Glomerular visceral epithelial cell (primary cell): Measurements from ENCODE around the gene SLC16A12.

Source experiments
- DNase-seq: peaks from one replicate; pipeline ENCODE4 v3.0.0-alpha.2; 2016; ENCODE audit errors: extremely low spot score

Gene SLC16A12, protein sequence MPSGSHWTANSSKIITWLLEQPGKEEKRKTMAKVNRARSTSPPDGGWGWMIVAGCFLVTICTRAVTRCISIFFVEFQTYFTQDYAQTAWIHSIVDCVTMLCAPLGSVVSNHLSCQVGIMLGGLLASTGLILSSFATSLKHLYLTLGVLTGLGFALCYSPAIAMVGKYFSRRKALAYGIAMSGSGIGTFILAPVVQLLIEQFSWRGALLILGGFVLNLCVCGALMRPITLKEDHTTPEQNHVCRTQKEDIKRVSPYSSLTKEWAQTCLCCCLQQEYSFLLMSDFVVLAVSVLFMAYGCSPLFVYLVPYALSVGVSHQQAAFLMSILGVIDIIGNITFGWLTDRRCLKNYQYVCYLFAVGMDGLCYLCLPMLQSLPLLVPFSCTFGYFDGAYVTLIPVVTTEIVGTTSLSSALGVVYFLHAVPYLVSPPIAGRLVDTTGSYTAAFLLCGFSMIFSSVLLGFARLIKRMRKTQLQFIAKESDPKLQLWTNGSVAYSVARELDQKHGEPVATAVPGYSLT

DNA sequence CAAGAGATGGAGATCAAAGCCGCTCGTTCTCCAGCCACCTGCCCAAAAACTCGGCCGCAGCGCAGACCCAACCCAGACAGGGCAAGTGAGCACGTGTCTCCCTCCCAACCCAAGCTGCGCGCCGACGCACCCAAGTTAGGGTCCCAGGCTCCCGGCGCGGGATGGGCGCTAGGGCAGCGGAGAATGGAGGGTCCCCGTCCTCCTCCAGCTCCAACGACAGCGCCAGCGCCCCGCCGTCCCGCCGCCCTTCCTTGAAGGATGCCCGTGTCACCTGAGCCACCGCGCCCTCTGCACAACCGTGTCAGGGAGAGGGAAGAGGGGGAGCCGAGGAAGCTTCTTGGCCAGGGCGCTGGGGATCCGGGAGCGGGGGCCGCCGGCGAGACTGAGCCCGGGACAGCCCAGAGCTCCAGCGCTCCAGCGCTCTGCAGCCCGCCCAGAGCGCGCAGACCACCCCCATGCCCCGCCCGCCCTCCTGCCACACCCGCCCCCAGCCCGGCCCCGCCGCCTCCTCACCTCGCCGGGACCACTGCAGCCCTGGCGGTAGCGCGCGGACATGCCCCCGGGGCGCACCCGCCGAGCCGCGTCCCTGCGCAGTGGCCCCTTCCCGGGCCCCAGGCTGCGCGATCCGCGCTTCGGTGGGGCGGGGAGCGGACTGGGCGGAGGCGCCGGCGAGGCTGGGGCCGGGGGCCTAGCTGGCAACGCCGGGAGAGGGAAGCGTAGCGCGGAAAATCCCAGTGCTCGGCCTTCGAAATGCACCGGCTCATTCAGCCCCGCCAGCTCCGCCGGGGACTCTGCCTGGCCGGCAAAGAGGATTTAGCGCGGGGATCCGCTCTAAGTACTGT is at the start of gene SLC16A12:
Gene SLC16A12, minus strand, starts transcription at position 424 of the 842 bp plus-strand sequence. CDS start 73,016 bp downstream, outside the sequence.
- DNase-seq = peak; percentile 25

DNA sequence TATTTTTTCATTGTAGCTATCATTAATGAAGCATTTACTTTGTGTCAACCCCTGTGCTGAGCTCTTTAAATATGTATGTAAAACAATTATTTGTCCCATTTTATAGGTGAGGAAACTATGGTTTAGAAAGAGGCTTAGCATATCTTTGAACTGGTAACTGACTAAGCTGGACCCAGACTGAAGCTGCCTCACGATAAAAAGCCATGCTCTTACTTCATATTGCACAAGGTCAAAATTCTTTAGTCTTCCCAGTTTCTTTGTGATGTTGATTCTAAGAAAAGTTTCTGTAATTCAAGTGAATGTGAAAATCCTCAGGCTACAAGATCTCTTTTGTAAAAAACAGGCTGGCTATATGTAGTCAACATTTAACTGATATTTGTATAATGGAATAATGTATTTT is 46.6 kb upstream of the SLC16A12 start:
- DNase-seq = no peak

DNA sequence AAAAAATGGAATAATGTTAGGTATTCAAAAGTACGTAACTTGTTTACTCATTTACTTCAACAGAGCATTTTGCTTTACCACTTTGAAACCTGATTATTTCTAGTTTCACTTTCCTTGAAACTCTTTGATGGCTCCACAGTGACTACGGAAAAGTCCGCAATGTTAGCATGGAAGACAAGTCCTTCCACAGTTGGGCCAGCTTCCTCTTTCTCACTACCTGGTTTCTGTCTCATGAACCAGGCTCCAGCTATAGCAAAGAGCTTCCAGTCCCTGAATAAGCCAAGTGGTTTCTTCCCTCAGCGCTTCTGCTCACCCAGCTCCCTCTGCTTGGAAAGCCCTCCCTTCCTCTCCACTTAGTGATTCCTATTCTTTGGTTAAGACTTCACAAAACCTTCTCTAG is 44.8 kb upstream of the SLC16A12 start:
- no peak for DNase-seq

DNA sequence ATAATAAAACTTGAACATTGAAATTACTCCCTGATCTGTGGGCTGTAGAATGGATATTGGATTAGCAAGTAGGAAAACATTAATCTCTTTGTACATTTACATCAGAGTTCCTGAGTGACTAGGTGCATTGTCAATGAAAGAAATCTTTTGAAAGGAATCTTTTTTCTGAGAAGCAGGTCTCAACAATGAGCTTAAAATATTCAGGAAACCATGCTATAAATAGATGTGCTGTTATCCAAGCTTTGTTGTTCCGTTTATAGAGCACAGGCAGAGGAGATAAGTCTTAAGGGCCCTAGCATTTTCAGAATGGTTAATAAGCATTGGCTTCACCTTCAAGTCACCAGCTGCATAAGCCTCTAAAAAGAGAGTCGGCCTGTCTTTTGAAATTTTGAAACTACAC is 41.3 kb upstream of the SLC16A12 start:
- DNase-seq = no peak

DNA sequence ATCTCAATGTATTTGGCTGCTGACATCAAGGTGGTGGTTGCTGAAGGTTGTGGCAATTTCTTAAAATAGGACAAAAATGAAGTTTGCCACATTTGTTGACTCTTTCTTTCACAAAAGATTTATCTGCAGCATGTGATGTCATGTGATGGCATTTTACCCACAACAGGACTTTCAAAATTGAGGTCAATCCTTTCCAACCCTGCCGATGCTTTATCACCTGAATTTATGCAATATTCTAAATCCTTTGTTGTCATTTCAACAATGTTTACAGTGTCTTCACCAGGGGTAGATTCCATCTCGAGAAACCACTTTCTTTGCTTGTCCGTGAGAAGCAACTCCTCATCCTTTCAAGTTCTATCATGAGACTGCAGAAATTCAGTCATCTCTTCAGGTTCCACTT is 40.6 kb upstream of the SLC16A12 start:
- DNase-seq = no peak

DNA sequence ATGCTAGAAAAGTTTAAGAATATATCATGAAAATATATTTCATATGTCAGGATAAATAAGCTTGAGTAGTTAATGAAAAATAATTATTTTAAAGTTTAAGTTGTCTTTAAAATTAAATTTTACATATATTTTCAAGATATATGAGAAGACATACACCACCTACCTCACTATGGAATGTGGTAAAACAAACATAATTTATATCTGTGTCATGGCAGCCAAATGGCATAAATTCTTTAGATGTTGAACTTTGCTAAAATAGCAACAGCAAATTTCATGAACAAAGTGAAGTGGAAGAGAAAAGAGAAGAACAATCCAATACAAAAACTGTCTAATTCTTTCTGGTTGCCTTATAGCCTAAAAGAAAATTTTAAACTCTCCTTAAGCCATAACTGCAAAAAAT is 39.6 kb upstream of the SLC16A12 start:
- DNase-seq = no peak

DNA sequence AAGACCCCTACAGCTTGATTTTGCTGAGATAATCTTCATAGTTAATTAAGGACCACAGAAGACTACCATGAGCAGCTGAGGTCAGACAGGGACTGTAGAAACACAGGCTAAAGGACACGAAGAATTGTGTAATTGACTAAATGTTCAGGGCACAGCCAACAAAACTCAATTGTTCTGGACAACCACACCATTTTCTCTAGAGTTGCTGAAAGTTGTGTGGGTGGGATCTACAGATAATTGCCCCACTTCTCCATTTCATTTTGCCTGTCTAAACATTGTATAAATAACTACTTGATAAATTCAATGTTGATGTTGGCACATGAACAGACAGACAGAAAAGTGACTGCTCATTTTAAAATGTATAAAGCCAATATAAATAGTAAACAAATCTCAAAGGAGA is 39.0 kb upstream of the SLC16A12 start:
- DNase-seq = no peak

DNA sequence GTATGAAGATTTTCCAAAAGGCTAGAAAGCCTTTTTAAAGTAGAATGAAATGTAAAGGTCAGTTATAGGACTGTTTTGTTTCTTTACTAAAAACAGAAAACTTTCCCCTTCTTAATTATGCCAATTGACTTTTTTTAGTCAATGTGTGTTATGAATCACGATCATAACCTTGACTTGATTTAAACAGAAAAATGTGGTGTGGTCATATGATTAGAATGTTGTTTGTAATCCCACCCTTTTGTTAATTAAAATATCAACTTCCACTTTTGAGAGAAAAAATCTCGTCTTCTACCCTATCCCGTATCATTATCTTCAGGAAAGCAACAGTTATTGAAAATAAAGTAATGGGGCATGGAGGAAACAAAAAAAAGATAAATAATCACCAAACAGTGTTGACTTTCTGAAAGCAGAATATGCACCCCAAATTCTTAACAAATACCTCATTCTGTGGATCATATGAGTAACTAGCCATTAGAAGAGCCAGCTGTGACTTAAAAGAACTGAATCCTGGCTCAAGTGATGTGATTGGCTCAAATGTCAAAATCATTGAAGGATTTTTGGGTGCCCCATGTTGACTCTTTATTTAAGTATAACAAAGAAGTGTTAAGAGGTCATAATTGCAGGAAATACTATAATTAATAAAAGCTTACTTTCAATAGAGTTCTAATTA is 32.3 kb upstream of the SLC16A12 start:
- DNase-seq = no peak

DNA sequence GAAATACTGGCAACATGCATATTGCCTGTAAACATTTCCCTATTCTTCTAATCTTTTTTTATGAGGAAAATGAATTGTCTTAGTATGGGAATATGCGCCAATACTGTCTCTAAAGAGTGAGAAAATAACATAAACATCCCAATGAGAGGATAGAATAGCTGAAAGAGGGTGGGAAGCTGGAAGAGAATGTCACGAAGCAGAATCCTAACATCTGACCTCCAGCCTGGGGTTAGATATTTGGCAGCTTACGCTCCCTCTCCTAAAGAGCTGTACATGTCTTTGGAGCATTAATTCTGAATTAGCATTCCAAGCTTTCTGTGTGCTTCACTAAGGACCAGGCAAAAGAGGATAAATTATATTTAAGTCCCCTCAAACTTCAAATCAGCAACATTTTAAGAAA is 31.6 kb upstream of the SLC16A12 start:
- no peak for DNase-seq

DNA sequence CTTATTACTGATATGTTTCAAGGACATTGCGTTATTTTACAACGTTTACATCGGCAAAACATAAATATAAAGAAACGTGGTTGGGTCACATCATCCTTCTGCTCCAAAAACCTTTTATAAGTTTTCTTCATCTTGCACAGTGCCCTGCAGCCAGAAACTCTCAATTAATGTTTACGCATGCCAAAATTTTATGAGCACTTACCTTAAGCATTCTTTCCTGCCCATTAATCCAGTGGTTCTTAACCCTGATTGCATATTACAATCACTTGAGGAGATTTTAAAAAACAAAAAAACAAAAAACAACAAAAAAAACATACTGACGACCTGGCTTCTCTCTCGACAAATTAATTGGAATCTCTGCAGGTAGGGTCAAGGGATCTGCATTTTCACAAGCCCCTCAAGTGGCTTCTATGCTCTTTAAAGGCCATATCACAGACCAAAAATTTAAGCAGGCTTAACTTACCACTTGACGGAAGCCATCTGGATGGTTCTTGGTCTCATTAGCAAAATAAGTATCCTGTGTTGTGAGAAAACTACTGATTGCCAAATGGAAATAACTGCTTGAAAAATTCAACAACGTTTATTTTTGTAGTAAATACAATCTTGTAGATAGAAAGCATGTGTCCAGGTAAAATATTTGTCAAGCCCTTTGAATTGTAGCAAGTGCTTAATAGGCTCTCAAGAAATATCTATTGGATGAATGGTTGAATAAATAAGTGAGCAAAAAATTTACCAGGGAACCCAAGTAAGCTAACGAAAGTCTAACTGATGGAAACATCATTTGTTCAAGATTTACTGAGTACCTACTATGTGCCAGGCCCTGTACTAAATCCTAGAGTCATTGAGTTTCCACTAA is 30.9 kb upstream of the SLC16A12 start:
- no peak for DNase-seq

DNA sequence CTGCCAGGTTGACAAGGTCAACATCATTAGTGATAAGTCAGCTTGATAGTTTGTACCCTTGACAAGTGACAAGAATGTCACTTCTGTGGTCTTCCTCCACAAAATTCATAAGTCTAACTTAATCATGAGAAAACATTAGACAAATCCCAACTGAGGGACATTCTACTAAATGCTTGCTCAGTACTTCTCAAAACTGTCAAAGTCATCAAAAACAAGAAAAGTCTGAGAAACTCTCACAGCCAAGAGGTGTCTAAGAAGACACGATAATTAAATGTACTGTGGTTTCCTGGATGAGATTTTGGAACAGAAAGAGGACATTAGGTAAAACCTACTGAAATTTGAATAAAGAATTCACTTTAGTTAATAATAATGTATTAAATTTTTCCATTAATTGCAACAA is 29.8 kb upstream of the SLC16A12 start:
- DNase-seq = no peak

DNA sequence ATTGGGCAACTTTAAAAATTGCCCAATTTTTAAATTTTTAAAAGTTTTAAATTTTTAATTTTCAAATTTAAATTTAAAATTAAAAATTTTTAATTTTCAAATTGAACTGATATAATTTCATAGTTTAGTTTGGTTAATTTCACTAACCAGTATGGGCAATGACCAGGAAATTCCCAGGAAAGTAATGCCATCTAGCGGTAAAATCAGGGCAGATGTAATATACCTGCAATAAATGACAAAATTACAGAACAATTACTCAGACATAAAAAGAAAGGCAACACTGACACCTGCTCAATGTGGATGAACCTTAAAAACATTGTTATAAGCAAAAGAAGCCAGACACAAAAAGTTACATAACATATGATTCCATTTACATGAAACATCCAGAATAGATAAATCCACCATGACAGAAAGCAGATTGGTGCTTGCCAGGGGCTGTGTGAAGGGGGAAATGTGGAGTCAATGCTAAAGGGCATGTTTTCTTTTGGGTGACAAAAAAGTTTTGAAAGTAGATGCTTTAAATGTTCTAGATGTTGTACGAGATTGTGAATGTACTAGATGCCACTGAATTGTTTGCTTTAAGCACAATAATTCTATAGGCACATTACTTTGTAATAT is 28.6 kb upstream of the SLC16A12 start:
- peak; percentile 62 for DNase-seq

DNA sequence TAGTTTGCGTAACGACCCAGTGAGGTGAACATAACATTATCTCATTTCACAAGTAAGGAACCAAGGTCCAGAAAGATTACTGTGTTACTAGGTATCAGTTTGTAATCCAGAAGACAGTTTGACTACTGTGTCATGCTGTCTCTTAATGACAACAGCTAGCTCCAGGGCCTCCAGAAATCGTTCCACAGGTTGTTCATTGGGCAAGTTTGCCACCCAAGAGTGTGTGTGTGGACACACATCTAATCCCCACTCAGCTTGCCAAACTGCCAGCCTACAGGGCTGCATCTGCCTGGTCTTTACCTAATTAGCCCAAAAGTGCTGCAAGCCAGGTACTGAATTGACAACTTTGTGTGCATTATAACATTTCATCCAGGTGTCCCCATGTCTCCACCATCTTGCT is 27.9 kb upstream of the SLC16A12 start:
- DNase-seq = no peak

DNA sequence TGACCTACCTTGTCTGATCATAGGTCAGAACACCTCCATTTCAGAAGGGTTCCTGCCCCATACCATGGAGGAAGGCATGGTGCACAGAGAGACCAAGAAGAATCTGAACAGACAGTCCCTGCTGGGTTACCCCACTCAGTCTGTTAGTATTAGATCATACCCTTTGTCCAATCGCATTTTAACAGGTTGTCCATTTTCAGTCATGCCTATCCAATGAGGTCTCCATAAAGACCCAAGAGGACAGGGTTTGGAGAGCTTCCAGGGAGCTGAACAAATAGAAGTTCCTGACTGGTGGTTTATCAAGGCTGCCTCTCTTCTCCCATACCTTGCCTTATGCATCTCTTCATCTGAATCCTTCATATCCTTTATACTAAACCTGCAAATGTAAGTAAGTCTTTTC is 21.2 kb upstream of the SLC16A12 start:
- peak; percentile 73 for DNase-seq

DNA sequence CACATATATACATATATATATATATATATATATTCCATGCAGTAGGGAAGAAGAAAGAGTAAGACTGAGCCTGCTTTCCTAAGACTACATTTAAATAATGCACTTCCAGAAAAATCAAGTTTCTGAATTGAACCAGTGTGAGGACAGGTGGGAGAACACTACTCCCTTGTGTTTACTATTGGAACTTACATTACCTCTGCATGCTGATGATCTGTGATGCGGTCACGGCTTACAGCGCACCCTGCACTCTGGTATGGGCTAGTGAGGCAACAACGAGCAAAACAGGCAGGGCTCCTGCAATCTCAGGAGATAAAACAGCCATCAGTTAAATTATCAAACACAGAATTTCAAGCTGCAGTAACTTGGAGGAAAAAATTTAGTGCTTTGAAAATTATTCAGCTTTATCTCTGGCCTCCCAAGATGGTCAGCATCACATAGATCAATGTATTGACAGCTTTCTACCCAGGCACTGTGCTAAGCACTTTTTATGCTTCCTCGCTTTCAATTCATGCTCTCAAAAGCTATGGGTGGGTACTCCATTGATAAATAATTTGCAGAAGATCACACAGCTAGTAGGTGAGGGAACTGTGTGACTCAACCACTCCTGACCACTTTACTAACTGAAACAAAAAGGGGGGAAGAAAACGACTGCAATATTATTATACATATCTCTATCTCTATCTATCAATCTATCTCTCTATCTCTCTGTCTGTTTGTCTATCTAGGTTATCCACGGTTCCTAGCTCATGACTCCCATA is 20.5 kb upstream of the SLC16A12 start:
- DNase-seq = peak; percentile 60

DNA sequence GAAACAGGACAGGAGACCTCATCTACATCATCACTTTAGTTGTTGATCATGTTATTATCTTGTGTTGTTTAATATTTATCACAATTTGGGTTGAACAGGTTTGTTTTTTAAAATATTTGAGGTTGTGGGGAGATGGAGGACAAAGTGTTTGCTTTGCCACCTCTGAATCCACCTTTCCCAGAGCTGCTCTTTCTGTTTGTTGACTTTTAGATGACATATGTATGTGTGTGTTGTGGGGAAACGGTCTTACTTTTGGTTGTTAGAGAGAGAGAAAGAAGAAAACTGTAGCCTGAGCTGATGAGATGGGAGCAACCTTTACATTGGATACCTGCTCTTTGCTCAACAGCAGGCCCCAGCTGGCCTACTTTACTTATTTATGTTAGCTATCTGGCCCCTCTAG is 19.0 kb upstream of the SLC16A12 start:
- DNase-seq = no peak

DNA sequence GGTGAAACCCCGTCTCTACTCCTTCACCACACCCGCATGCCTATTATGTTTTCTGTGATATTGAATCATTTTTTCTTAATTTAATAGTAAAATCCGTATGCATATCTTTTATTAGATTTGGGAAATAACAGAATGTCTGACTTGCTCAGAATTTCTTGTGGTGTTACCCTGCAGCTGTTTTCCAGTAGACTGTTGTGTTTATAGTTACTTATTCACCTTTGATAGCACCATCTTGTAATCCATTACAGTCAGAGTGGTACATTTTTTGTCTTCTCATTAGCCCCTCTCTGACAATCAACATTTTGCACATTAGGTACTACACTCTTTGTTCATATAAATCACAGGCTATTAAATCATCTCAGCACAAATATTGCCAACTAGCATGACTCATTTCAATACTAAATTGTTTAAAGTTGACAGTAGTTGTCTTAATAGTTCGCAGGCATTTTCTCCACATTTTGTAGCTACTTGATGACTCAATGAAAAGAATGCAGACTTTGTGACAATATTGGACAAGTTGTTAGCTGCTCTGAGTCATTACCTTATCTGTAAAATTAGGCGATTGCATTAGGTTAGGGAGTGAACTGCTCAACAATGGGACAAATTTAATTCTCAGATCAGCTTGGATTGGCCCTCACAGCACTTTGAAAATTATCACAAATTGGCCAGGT is 17.8 kb upstream of the SLC16A12 start:
- peak; percentile 80 for DNase-seq

DNA sequence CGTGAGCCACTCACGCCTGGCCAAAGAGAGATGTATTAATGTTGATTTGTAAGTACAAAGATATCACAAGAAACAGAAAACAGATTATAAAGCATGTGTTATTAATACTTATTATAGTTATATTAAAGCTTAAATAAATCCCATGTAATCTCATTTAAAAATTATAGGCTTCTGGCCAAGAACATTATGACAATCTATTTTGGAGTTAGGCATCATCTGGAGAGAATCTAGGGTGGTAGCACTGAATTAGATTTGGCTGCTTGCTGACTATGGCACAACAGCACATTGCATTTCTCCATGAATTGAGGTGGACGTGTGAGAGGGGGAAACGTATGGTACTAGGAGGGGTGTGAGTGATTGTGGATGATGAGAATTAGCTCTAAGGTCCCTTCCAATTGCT is 16.8 kb upstream of the SLC16A12 start:
- DNase-seq = no peak

DNA sequence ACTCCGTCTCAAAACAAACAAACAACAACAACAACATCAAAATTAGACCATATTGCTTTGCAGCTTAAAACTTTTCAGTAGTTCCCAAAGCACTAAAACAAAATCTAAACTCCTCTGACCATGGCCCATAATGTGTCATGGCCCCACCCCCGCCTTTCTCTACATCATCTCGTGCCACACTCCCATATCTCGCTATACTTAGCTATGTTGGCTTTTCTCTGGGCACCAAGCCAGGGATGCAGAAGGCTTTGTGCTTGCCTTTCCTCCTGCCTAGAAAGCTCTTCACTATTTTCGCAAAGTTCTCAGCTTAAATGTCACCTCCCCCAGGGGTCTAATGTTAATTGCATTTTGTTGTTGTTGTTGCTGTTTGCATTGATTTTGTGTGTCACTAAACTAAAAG is 15.1 kb upstream of the SLC16A12 start:
- peak; percentile 21 for DNase-seq

DNA sequence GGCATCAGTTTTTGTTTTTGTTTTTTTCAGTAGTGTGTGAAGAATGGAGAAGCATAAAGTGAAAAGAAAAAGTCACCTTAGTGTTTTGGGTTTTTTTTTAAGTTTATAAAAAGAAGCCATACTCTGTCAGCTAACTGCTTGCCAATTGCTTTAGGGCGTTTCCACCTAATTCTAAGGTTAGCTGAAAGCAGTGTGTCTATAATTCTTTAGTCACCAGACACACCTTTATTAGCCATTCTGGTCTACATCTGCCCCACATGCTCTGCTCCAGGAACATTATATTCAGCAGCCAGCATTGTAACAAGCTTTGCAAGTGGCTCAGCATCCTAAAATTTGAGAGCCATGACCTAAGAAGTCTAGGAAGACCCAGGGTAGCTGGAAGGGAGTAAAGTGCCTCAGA is 14.1 kb upstream of the SLC16A12 start:
- DNase-seq = no peak
